Adrenal gland (tissue), 12 donors: ENCODE results near the gene INS. TPM values are rescaled to one million over a fixed set of nuclear protein-coding genes. Genes with fewer than 3 reads are reported as not detected.
"Not testable (repeated sequence)": the region's sequence is repeated elsewhere in the genome, so short reads cannot be mapped to it uniquely, and the experiment has no call there.

Source experiments
- DNase-seq, 7 donors: peaks; one replicate each; pipeline ENCODE4 v3.0.0-alpha.2; 2019 to 2020
- H3K27ac ChIP-seq, 5 donors: fragments of 200-600 bp; sonication (generic) in 4 of 5; 1 replicate in 3 of 5; 2 replicates in 2 of 5; pipeline versions ENCODE4 v1.5.1 to v1.8.0; 2016 to 2020; ENCODE audit warnings: mild to moderate bottlenecking in 1 of 5
- H3K27me3 ChIP-seq: fragments of 200-600 bp; 2 replicates; pipeline ENCODE4 v1.8.0; 2021
- H3K36me3 ChIP-seq, 2 donors: fragments of 200-600 bp; replicated peaks in 1 of 2; 1 replicate in 1 of 2; 2 replicates in 1 of 2; pipeline versions ENCODE4 v1.5.1 to v1.8.0; 2018 to 2022
- H3K4me1 ChIP-seq, 2 donors: fragments of 200-600 bp; replicated peaks in 1 of 2; 1 replicate in 1 of 2; 2 replicates in 1 of 2; pipeline versions ENCODE4 v1.5.1 to v1.8.0; 2018 to 2021
- H3K4me3 ChIP-seq, 4 donors: fragments of 200-600 bp; sonication (generic) in 3 of 4; one replicate each; pipeline ENCODE4 v1.5.1; 2016 to 2018
- H3K9me3 ChIP-seq, 3 donors: fragments of 200-600 bp; sonication (generic) in 1 of 3; replicated peaks in 1 of 3; 1 replicate in 2 of 3; 2 replicates in 1 of 3; pipeline versions ENCODE4 v1.5.1 to v1.8.0; 2016 to 2021
- CTCF ChIP-seq, 6 experiments: fragments of 450-650 bp in 4 of 6; fragments of 200-600 bp in 2 of 6; sonication (generic) in 1 of 6; IDR thresholded peaks; 1 replicate in 5 of 6; 2 replicates in 1 of 6; pipeline versions ENCODE4 v1.5.1 to v1.8.0; 2016 to 2021; ENCODE audit warnings: antibody characterized with exemption in 6 of 6, mild to moderate bottlenecking in 2 of 6, moderate library complexity in 1 of 6
- POLR2A ChIP-seq, 2 donors: fragments of 450-650 bp; IDR thresholded peaks; one replicate each; pipeline ENCODE4 v1.6.1; 2017; ENCODE audit warnings: antibody characterized with exemption in 2 of 2, mild to moderate bottlenecking in 2 of 2, moderate library complexity in 1 of 2
- WGBS, 4 donors: extraction: QIAGEN DNeasy Blood & Tissue Kit in 2 of 4; methylation state at CpG; one replicate each; pipeline versions ENCODE4 v1.1.5 to v1.1.7; 2013 to 2017; 5-methylcytosine and 5-hydroxymethylcytosine counted together
- intact Hi-C, 2 donors: fragments of 100-400 bp; cut with DNase I; formaldehyde crosslinking; loops; one replicate each; pipeline versions ENCODE4 v1.14.1 to v1.15.0; 2022 to 2023
- polyA plus RNA-seq, 3 donors: library from polyadenylated mRNA; stranded (reverse); fragments of 200-250 nt in 2 of 3; fragments of 350-450 nt in 1 of 3; fragmentation: Illumina TruSeq in 1 of 3; extraction: RNeasy Lipid Tissue Mini Kit (QIAGEN cat#74804) in 1 of 3; gene quantifications; one replicate each; pipeline ENCODE4 v1.2.3, GENCODE V29; 2013 to 2014
- total RNA-seq, 9 donors: library from RNA; depleted of rRNA in 4 of 9; stranded (reverse); fragments of >200 nt in 4 of 9; fragments of 120-200 nt in 1 of 9; fragmentation: NEBNext Ultra II Directional in 1 of 9; extraction: Animal tissue kit (Norgen Biotek cat#: 25700) in 1 of 9; gene quantifications; one replicate each; pipeline versions ENCODE4 v1.1.0 to v1.2.4, GENCODE V29; 2013 to 2023
- donor health status: healthy with polysubstance abuse.
- donor health status: Bipolar disorder and iron deficiency.
- donor health status: DM: yes; HTN: yes; CAD: no.
- donor health status: DM: no; HTN: no; CAD: no.
- donor health status: DM: no; HTN: no; CAD: no.
- donor health status: DM: yes; HTN: yes; CAD: no.

INS gene
- total and polyA plus RNA-seq, 12 donors = 0.72 to 45.2 (median 6.5) TPM; not detected in 8

GRCh38 chr11:2194877-2195755, 34.1 kb upstream of the INS start:
- intact Hi-C loops = loop anchor here in 1 of 2 donors (5.0 to 10.0 kb wide), 3 partner anchors 107 to 330 kb away; partner anchors contain the start of genes C11orf21 and TSPAN32
- DNase-seq = peak in 6 of 7 donors; percentile 26 to 80 (median 54)
- 0 to 50% (median 40%) methylated on average over 7 to 24 of the region's 24 CpGs for WGBS, 4 donors
- TF ChIP-seq CTCF (IDR thresholded peaks at IDR 0.05) (peak; percentile 56 to 78 (median 71)), POLR2A (IDR thresholded peaks at IDR 0.05) (no peak)
- Histone ChIP-seq H3K27me3 (no peaks in the 10 kb centered on the region), H3K4me3 (no peak overlapping the region), H3K27ac (peak overlapping the region in 1 of 5 donors; percentile 70), H3K9me3 (no peaks in the 10 kb centered on the region), H3K4me1 (peaks cover 0 to 4% of the 10 kb centered on the region in 2 donors), H3K36me3 (no peaks in the 10 kb centered on the region)

GRCh38 chr11:2193888-2194595, 33.0 kb upstream of the INS start:
- intact Hi-C loops = loop anchor here in 1 of 2 donors (10.0 kb wide), 1 partner anchor 331 kb away; no protein-coding TSS in a partner anchor
- H3K9me3 ChIP-seq, DNase-seq, H3K36me3 ChIP-seq, H3K4me1 ChIP-seq, H3K4me3 ChIP-seq, H3K27me3 ChIP-seq: not testable (repeated sequence)
- H3K27ac ChIP-seq = peak overlapping the region in 1 of 5 donors; percentile 70
- 63 to 75% (median 70%) methylated on average over 8 to 16 of the region's 20 CpGs for WGBS, 4 donors

- no peaks in the 10 kb centered on the region for H3K36me3 ChIP-seq
- intact Hi-C loops = loop anchor here in 1 of 2 donors (10.0 kb wide), 1 partner anchor 332 kb away; no protein-coding TSS in a partner anchor
- 76 to 82% (median 78%) methylated on average over 21 to 26 of the region's 26 CpGs for WGBS, 4 donors
- H3K4me1 ChIP-seq = peaks cover 0 to 4% of the 10 kb centered on the region in 2 donors
- H3K27me3 ChIP-seq = no peaks in the 10 kb centered on the region
- DNase-seq = peak in 3 of 7 donors; percentile 45 to 97 (median 54)
- H3K4me3 ChIP-seq = no peak overlapping the region
- H3K9me3 ChIP-seq = no peaks in the 10 kb centered on the region
- H3K27ac ChIP-seq = peak overlapping the region in 1 of 5 donors; percentile 75
- TF ChIP-seq POLR2A (IDR thresholded peaks at IDR 0.05) (peak in 1 of 2 donors; percentile 32), CTCF (IDR thresholded peaks at IDR 0.05) (no peak)
These were observed 32.3 kb upstream of the INS start for GRCh38 chr11:2193099-2193887.

- TF ChIP-seq POLR2A (IDR thresholded peaks at IDR 0.05) (no peak), CTCF (IDR thresholded peaks at IDR 0.05) (no peak)
- no peaks in the 10 kb centered on the region for H3K9me3 ChIP-seq
- peaks cover 0 to 4% of the 10 kb centered on the region in 2 donors for H3K4me1 ChIP-seq
- intact Hi-C loops = loop anchor here in 1 of 2 donors (10.0 kb wide), 1 partner anchor 332 kb away; no protein-coding TSS in a partner anchor
- 71 to 91% (median 78%) methylated on average over 4 to 10 of the region's 10 CpGs for WGBS, 4 donors
- peak overlapping the region in 1 of 5 donors; percentile 75 for H3K27ac ChIP-seq
- DNase-seq = no peak
- H3K36me3 ChIP-seq = no peaks in the 10 kb centered on the region
- H3K27me3 ChIP-seq = no peaks in the 10 kb centered on the region
- H3K4me3 ChIP-seq = no peak overlapping the region
These were observed 31.4 kb upstream of the INS start for GRCh38 chr11:2192435-2192834.
